SK-N-MC (cell line): ENCODE data around the gene DDX1.

ENCODE experiments used
- EZH2 ChIP-seq: fragments of 200-600 bp; sonication (generic); IDR thresholded peaks from one replicate; pipeline ENCODE4 v1.6.1; 2017; ENCODE audit warnings: antibody characterized with exemption
- FOXP2 ChIP-seq: optimal IDR thresholded peaks from 2 replicates; pipeline ENCODE3; 2011; ENCODE audit warnings: mild to moderate bottlenecking, moderate library complexity; ENCODE audit not compliant: insufficient read depth; ENCODE audit errors: extremely low read length, control extremely low read depth
- POLR2AphosphoS5 ChIP-seq: IDR thresholded peaks from 2 replicates; pipeline ENCODE4 v1.6.1; 2012; ENCODE audit warnings: mild to moderate bottlenecking, low read depth, low read length, borderline replicate concordance

DNA sequence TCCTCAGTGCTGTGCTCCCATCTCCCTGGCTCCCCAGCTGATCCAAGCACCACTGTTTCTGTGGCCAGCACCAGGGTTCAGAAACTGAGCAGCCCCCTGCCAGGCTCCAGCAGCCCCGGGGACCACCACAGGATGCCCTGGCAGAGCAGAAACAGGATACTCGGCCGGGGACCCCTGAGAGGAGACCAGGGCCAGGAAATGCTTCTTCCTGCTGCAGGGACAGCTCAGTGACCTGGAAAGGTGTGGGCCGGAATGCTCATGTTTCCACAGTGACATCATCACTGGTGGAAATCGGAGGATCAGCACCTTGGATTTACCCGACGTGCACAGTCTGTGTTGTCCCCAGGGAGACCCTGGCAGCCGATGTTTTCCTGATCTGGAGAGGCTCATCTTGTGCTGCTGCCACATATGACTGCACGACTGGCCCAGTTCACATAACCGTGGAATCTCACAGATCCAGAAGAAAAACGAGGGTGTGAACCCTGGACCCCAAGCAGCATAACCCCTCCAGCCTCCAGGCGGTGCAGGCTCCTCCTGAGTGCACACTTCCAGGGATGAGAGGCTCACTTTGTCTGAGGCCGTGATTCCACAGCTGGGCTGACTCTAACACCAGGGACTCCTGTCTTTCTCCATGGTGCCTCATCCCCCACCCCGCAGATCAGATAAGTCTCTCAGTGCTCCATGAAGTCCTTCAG is 58.0 kb downstream of the DDX1 start:
- TF ChIP-seq POLR2AphosphoS5: no peak
- TF ChIP-seq EZH2: no peak
- no peak for TF ChIP-seq FOXP2
